Activated naive CD8-positive, alpha-beta T cell treated with anti-CD3 and anti-CD28 coated beads for 36 hours (primary cell): Measurements from ENCODE around the gene MUC20. TPM values are rescaled to one million over a fixed set of nuclear protein-coding genes. Genes with fewer than 3 reads are reported as not detected.
"Not testable (repeated sequence)": the region's sequence is repeated elsewhere in the genome, so short reads cannot be mapped to it uniquely, and the experiment has no call there.

Experiments
- DNase-seq: peaks from one replicate; pipeline ENCODE4 v3.0.0; 2021
- H3K27ac Mint-ChIP-seq: one replicate; pipeline ENCODE4 v1.8.0; 2022; ENCODE audit warnings: mild to moderate bottlenecking, moderate library complexity, mixed read lengths
- H3K27me3 Mint-ChIP-seq: one replicate; pipeline ENCODE4 v1.8.0; 2022; ENCODE audit warnings: mild to moderate bottlenecking, mixed read lengths
- H3K36me3 Mint-ChIP-seq: one replicate; pipeline ENCODE4 v1.8.0; 2021; ENCODE audit warnings: mild to moderate bottlenecking, mixed read lengths
- H3K4me1 Mint-ChIP-seq: one replicate; pipeline ENCODE4 v1.8.0; 2021; ENCODE audit warnings: mixed read lengths
- H3K4me3 Mint-ChIP-seq: one replicate; pipeline ENCODE4 v1.8.0; 2022; ENCODE audit warnings: mild to moderate bottlenecking, moderate library complexity, mixed read lengths
- H3K9me3 Mint-ChIP-seq: one replicate; pipeline ENCODE4 v1.8.0; 2022; ENCODE audit warnings: mixed read lengths
- total RNA-seq, 2 experiments: library from RNA; stranded (reverse); gene quantifications; one replicate each; pipeline ENCODE4 v1.2.3, GENCODE V29; 2021

MUC20 gene
- total RNA-seq, 2 experiments from 2014 or later = 0.26 to 0.29 TPM

- DNase-seq = no peak
- H3K27ac Mint-ChIP-seq = no peak overlapping the region
- no peaks in the 10 kb centered on the region for H3K27me3 Mint-ChIP-seq
- H3K9me3 Mint-ChIP-seq = peaks cover 9% of the 10 kb centered on the region
- H3K4me3 Mint-ChIP-seq = no peak overlapping the region
- H3K36me3 Mint-ChIP-seq = peaks cover 6% of the 10 kb centered on the region
- peaks cover 2% of the 10 kb centered on the region for H3K4me1 Mint-ChIP-seq
Measured at GRCh38 chr3:195773956-195774537, 53.3 kb downstream of the MUC20 start.

- Mint-ChIP-seq H3K27me3 (no peaks in the 10 kb centered on the region), H3K27ac (no peak overlapping the region), H3K4me3 (no peak overlapping the region), H3K36me3 (peaks cover 8% of the 10 kb centered on the region), H3K4me1 (peaks cover 2% of the 10 kb centered on the region), H3K9me3 (peaks cover 14% of the 10 kb centered on the region)
- DNase-seq = no peak
Measured at GRCh38 chr3:195774917-195775316, 54.1 kb downstream of the MUC20 start.

- no peak for DNase-seq
- H3K27ac Mint-ChIP-seq = peak overlapping the region; percentile 38
- peaks cover 4% of the 10 kb centered on the region for H3K4me1 Mint-ChIP-seq
- H3K36me3 Mint-ChIP-seq = peaks cover 28% of the 10 kb centered on the region
- no peak overlapping the region for H3K4me3 Mint-ChIP-seq
- no peaks in the 10 kb centered on the region for H3K27me3 Mint-ChIP-seq
- peaks cover 37% of the 10 kb centered on the region for H3K9me3 Mint-ChIP-seq
Measured at GRCh38 chr3:195777975-195778374, 57.2 kb downstream of the MUC20 start.

GRCh38 chr3:195781236-195781635 lies 60.5 kb downstream of the MUC20 start:
- peaks cover 23% of the 10 kb centered on the region for H3K4me1 Mint-ChIP-seq
- H3K4me3 Mint-ChIP-seq = not testable (repeated sequence)

More at GRCh38 chr3:195781236-195781635, 60.5 kb downstream of the MUC20 start:
- peaks cover 56% of the 10 kb centered on the region for H3K36me3 Mint-ChIP-seq
- H3K27me3 Mint-ChIP-seq, DNase-seq: not testable (repeated sequence)
- H3K27ac Mint-ChIP-seq = peak overlapping the region; percentile 72
- peaks cover 63% of the 10 kb centered on the region for H3K9me3 Mint-ChIP-seq

Other genes starting within 250 kb of the MUC20 start
- 10 to 100 TPM; 89.5 to 91.8 TPM for gene PPP1R2, start 177.7 kb upstream of the MUC20 start, total RNA-seq
- not detected for gene APOD, start 137.0 kb upstream of the MUC20 start, total RNA-seq
- under 1 TPM; 0.08 to 0.14 TPM for gene MUC4, start 91.0 kb downstream of the MUC20 start, total RNA-seq
- 10 to 100 TPM; 34.6 to 35.1 TPM for gene TNK2, start 187.6 kb downstream of the MUC20 start, total RNA-seq